Measurements from ENCODE around the gene SLC22A23. TPM values are rescaled to one million over a fixed set of nuclear protein-coding genes. Genes with fewer than 3 reads are reported as not detected.

SLC22A23 gene
- total and polyA plus RNA-seq, 7 donors, result 8.1 to 18.7 (median 12.0) TPM

GRCh38 chr6:3428700-3429099 is 28.1 kb downstream of the SLC22A23 start:
- no peaks in the 10 kb centered on the region for H3K27me3 ChIP-seq
- 72 to 87% methylated on average over 3 of the region's 3 CpGs for WGBS, 2 donors
- H3K36me3 ChIP-seq, result no peaks in the 10 kb centered on the region
- H3K4me3 ChIP-seq, result no peak overlapping the region
- H3K27ac ChIP-seq, result no peak overlapping the region
- peaks cover 0 to 34% (median 10%) of the 10 kb centered on the region in 4 donors for H3K4me1 ChIP-seq
- DNase-seq, result no peak
- no peaks in the 10 kb centered on the region for H3K9me3 ChIP-seq
- TF ChIP-seq POLR2A (IDR thresholded peaks at IDR 0.05) (no peak), POLR2AphosphoS5 (IDR thresholded peaks at IDR 0.05) (no peak), EP300 (IDR thresholded peaks at IDR 0.05) (no peak), CTCF (IDR thresholded peaks at IDR 0.05) (no peak)
- intact Hi-C loops (cut with DNase I), result no loop called here

GRCh38 chr6:3428247-3428646 is 28.6 kb downstream of the SLC22A23 start:
- no peak for DNase-seq
- intact Hi-C loops (cut with DNase I), result no loop called here
- WGBS, 2 donors, result 88 to 89% methylated on average over 4 of the region's 4 CpGs
- Histone ChIP-seq H3K27ac (no peak overlapping the region), H3K4me1 (peaks cover 0 to 34% (median 10%) of the 10 kb centered on the region in 4 donors), H3K4me3 (no peak overlapping the region), H3K36me3 (no peaks in the 10 kb centered on the region), H3K27me3 (no peaks in the 10 kb centered on the region), H3K9me3 (no peaks in the 10 kb centered on the region)
- TF ChIP-seq POLR2A (IDR thresholded peaks at IDR 0.05) (no peak), EP300 (IDR thresholded peaks at IDR 0.05) (no peak), CTCF (IDR thresholded peaks at IDR 0.05) (no peak), POLR2AphosphoS5 (IDR thresholded peaks at IDR 0.05) (no peak)

GRCh38 chr6:3427687-3428085 is 29.2 kb downstream of the SLC22A23 start:
- H3K4me1 ChIP-seq, result peaks cover 0 to 34% (median 10%) of the 10 kb centered on the region in 4 donors
- H3K4me3 ChIP-seq, result no peak overlapping the region
- no peaks in the 10 kb centered on the region for H3K27me3 ChIP-seq
- 9 to 48% methylated on average over 10 of the region's 10 CpGs for WGBS, 2 donors
- no peaks in the 10 kb centered on the region for H3K36me3 ChIP-seq
- no peaks in the 10 kb centered on the region for H3K9me3 ChIP-seq
- TF ChIP-seq POLR2AphosphoS5 (IDR thresholded peaks at IDR 0.05) (no peak), CTCF (IDR thresholded peaks at IDR 0.05) (no peak), EP300 (IDR thresholded peaks at IDR 0.05) (no peak), POLR2A (IDR thresholded peaks at IDR 0.05) (no peak)
- intact Hi-C loops (cut with DNase I), result no loop called here
- no peak for DNase-seq
- no peak overlapping the region for H3K27ac ChIP-seq

DNA sequence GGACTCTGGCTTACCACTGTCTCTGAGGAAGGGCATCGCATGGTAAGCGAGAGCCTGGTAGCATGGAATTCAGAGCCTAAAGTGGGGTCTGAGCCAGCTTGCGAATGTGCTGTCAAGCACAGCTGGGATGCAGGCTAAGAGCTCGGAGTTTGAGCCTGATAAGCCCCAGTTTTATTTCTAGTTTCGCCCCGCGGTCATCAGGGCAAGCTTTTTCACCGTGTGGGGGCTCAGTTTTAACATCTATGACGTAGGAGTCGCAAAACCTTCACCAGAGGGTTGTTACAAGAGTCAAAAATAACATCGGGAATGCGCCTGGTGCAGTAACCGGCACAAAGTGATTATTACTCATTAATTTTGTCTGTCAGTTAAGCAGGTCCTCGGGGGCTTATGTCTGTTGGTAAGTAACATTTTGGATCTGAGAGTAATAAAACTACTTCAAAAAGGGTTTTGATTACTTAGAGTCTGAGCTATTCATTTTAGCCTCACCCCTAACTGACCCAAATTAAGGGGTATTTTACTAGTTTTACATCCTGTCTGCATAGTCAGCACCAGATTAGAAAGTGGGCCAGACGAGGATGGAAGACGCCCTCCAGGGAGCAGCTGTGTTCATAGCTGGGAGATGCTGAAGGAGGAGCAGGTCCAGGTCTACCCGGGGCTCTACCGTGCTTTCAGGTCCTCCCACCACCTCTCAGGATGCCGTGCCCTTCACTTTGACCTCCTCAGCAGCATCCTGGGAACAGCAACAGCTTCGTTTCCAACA is 29.7 kb downstream of the SLC22A23 start:
- TF ChIP-seq CTCF (IDR thresholded peaks at IDR 0.05), result no peak
- no peak overlapping the region for H3K27ac ChIP-seq
- WGBS, 2 donors, result 73 to 76% methylated on average over 20 of the region's 20 CpGs

More for the DNA sequence above, 29.7 kb downstream of the SLC22A23 start:
- peaks cover 0 to 35% (median 13%) of the 10 kb centered on the region in 4 donors for H3K4me1 ChIP-seq
- no peaks in the 10 kb centered on the region for H3K27me3 ChIP-seq
- no peaks in the 10 kb centered on the region for H3K36me3 ChIP-seq
- H3K9me3 ChIP-seq, result no peaks in the 10 kb centered on the region
- intact Hi-C loops (cut with DNase I), result no loop called here
- no peak for DNase-seq
- H3K4me3 ChIP-seq, result no peak overlapping the region

Measured in sigmoid colon (tissue), 7 donors.